GM18951 (cell line): ENCODE results near the gene ROR2.

Source experiments
- POLR2A ChIP-seq: IDR thresholded peaks from 4 replicates; pipeline ENCODE4 v1.6.1; 2011; ENCODE audit warnings: mild to moderate bottlenecking; ENCODE audit not compliant: insufficient read length, insufficient read depth; ENCODE audit errors: extremely low read depth
- in situ Hi-C: fragments of 300-500 bp; cut with MboI; formaldehyde crosslinking; loops from one replicate; pipeline ENCODE4 v1.12.0; 2022; ENCODE audit warnings: low sequenced_read_pairs, mixed read lengths, inconsistent platforms; ENCODE audit not compliant: unreplicated experiment

ROR2 gene

DNA sequence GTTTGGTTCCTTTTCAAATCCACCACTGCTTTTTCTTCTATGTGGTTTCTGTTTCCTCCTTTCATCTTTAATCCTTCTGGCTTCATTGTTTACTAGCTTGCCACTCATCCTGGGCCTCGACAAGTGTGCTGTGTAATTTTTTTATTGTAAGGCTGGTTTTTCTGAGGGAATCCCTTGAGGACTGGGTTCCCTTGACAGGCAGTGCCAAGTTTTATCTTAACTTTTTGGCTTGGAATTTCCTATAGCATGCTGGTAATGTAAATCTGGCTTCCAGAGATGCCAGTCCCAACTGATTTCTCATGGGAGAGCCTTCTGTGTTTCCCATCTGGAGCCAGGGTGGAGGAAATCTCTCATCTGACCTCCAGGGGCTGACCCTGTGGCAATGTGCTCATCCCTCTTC is 184.7 kb downstream of the ROR2 start:
- TF ChIP-seq POLR2A, result no peak
- in situ Hi-C loops, result no loop called here

DNA sequence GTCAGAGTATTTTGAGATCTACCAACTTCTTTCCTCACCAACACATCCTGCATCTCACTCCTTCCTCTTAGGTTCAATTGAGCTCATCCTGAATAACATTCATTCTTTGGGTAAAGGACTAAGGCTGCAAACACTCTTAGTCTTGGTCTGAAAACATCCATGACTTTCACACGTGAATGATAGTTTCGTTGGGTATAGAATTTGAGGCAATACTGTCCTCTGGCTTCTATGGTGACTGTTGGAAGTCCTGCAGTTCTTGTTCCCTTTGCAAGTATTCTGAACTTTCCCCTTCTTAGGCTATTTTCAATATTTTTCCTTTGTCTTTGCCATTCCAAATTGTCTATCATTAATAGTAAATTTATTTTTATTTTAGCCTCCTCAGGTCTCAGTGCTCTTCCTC is 185.4 kb downstream of the ROR2 start:
- in situ Hi-C loops, result no loop called here
- TF ChIP-seq POLR2A, result no peak

DNA sequence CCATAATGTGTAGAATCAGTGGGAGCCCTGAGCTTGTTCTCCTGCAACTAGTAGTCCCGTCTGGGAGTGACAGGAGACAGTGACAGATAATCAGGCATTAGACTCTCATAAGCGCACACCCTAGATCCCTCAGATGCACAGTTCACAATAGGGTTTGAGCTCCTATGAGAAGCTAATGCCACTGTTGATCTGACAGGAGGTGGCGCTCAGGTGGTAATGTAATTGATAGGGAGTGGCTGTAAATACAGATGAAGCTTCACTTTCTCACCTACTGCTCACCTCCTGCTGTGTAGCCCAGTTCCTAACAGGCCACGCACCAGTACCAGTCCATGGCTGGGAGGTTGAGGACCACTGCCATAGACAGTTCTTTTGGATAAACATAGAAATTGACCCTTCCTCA is 188.7 kb downstream of the ROR2 start:
- in situ Hi-C loops, result no loop called here
- TF ChIP-seq POLR2A, result no peak

DNA sequence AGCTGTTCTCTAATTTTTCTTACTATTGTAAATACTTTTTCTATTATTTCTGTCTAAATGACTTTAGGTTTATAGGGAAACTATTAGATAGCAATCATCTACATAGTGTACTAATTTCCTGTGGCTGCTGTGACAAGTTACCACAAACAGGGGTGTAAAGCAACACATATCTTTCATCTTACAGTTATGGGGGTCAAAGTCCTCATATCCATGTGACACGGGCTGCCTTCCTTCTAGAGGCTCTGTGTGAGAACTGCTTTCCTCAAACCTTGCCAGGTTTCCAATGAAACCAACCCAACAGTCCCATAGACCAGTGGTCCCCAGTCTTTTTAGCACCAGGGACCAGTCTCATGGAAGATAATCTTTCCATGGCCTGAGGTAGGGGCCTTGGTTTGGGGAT is 189.1 kb downstream of the ROR2 start:
- in situ Hi-C loops, result no loop called here
- no peak for TF ChIP-seq POLR2A

DNA sequence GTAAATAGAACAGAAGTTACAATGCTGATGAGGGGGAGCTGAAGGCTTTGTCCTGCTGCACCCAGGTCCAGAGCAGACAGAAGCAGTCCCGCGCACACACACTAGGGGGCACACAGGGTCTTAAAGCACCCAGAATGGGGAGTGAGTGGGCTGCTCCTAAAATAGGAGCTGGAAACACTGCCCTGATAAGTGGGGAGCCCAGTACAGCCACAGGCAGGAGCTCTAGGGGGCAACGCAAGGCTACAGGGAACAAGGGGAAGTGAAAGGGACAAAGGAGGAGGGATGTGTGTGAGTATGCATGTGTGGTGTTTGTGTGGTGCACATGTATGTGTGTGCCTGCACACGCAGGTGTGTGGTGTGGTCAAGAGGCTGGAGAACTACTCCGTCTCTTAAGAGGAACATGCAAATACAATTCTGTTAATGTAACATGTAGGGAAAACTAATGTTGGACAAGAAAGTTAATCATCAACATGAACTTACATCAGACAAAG is 191.5 kb downstream of the ROR2 start:
- in situ Hi-C loops, result no loop called here
- TF ChIP-seq POLR2A, result no peak

DNA sequence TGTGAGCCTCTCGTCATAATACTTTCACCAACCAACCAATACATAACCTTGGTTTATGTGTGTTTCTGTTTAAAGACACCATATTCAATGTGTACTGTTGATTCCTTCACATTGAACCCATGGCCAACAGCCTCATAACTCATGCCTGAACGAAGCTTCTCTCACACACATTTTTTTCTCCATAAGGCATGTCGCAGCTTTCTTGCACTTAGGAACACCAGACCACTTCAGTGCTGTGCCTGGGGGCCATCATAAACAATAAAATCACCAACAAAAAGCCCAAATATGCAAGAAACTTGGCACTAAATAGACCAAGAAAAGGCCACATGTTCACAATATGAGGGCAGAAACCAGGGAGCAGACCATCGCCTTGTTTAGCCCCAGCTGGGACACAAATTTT is 192.2 kb downstream of the ROR2 start:
- no peak for TF ChIP-seq POLR2A
- in situ Hi-C loops, result no loop called here

DNA sequence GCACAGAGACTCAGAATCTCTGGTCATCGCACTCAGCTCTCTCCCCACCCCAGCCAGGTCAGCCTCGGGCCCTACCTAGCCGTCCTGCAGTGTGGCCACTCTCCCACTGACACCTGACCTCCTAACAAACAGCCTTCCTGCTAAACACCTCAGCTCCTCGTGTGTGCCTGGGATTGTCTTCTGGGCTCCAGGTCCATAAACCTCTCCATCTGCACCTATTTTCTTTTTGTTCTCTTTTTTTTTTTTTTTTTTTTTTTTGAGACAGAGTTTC is 193.6 kb downstream of the ROR2 start:
- no peak for TF ChIP-seq POLR2A
- in situ Hi-C loops, result no loop called here

DNA sequence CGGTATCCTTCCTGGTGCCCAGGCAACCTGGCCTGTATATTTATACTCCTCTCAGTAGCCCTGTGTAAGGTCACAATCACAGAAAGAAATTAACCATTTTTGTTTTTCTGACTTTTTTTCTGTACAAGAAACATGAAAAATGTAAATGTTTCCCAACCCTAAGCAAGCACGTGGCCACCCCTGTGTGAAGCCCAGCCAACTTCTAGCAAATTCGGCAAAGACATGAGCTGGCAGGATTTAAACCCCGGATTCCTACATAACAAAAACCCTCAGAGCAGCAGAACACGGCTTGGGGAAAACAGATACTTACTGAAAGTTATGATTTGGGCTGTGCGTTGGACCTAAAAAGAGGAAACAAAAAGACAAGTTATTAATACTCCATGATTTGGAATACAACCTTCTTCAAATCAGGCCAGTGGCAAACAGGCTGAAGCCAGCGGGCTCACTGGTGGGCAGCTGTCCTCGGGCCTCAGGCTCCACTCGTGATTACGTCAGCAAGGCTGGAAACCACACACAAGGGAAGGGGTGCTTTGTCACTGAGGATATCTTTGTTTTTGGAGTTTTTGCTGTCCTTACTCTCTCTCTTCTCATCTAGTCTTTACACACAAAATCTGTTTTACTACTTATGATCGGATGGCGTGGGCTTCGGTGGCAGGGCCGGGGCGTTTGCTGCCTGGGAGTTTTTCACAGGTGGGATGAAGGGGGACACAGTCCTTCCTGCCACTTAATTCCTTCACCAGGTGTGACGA is 194.1 kb downstream of the ROR2 start:
- in situ Hi-C loops, result no loop called here
- no peak for TF ChIP-seq POLR2A

DNA sequence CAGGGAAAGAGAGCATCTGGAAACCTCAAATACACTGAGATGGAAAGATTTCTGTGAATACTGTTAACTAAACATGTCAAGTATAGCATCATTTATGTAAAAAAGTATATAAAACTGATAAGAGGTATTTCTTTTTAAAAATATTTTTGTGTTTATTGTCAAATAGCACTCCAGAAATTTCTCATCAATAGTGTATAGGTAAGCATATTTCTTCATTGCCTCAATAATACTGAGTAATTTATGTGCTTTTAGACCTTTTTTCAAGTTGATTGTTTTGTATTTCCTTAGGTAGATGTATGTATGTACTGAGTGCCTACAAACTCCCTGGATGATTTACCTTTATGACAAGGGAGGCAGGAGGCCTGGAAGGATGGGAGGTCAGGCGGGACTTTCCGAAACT is 196.3 kb downstream of the ROR2 start:
- no peak for TF ChIP-seq POLR2A
- in situ Hi-C loops, result no loop called here

DNA sequence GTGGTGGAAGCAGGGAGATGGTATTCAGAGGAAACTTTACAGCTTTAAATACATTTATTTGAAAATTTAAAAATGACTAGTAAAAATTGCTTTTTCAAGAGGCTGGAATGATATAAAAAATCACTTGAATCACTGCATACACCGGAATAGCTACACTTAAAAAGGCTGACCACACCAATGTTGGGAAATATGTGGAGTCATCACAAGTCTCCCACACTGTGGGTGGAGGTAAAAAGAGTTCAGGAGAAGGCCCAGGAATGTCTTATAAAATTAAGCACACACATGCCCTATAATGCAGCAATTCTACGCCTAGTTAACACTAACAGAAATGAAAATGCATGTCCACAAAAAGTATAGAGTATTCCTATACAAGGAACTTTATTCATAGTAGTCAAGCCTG is 198.1 kb downstream of the ROR2 start:
- TF ChIP-seq POLR2A, result no peak
- in situ Hi-C loops, result no loop called here

DNA sequence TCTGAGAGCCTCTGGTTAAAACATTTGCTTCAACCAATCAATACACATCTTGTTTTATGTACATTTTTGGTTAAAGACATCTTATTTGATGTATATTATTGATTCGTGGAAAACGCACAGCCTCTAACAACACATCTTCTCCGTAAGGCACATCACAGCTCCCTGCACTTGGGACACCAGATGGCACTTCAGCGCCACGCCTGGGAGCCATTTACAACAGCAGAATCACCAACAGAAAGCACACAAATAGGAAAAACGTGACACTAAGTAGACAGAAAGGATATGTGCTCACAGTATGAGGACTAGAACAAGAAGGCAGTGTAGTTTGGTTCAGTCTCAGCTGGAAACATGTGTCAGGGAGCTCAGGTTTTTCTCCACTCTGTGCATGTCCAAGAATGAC is 199.7 kb downstream of the ROR2 start:
- in situ Hi-C loops, result no loop called here
- no peak for TF ChIP-seq POLR2A

DNA sequence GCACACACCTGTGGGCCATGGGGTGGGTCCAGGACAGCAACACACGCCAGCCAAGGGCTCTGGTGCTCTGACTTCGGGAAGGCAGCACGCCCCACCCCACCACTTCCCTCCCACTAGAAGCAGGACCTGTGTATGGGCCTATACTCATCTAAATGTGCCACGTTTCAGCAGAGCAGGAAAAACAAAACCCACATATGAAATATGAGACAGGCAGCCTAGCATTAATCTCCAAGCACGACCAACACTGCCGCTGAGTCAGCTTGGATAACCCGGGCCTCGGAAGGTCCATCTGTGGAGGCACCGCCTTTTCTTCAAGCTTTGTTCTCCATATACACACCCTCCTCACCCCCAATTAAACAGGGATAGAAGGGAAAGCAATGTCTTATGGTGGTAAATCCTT is 203.1 kb downstream of the ROR2 start:
- in situ Hi-C loops, result no loop called here
- TF ChIP-seq POLR2A, result no peak

DNA sequence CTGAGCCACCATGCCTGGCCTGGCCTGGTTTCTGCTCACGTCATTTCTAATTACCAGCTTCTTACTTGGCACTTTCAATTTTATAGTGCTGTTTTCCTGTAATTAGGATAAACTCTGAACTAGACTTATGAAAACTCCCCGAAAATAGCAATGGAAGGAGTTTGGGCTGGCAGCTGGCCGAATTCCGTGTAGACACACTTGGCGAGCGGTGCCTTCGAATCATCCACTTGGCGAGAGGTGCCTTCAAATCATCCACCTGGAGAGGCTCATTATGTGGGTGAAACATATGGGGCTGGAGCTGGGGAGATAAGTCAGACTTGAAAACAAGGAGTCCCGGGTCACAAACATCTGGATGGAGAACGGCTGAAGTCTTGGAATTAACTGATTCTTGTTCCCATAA is 203.7 kb downstream of the ROR2 start:
- no peak for TF ChIP-seq POLR2A
- in situ Hi-C loops, result no loop called here

DNA sequence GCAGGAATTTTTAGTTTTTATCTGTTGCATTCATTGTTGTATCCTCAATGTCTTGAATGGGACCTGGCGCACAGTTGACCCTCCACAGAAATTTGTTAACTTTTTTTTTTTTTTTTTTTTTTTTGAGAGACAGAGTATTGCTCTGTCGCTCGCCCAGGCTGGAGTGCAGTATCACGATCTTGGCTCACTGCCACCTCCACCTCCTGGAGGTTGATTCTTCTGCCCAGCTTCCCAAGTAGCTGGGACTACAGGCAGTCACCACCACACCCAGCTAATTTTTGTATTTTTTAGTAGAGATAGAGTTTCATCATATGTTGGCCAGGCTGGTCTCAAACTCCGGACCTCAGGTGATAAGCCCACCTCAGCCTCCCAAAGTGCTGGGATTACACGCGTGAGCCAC is 205.9 kb downstream of the ROR2 start:
- TF ChIP-seq POLR2A, result no peak
- in situ Hi-C loops, result no loop called here

DNA sequence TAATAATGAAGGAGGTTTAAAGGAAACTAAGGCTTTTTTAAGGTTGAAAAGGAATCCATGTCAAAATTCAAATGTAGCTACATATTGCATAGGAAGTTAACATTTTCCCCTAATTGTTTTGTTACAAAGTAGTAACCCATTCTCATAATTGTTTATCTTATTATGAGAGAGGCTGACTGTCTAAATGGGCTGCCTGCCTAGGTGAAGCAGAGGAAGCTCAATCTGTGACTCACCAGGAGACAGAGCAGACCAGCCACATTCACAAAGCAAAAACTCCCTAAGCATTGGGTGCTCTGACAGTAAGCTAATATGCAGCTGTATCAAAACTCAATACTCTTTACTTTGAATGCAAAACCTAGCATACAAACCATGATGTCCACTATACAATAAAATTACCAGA is 208.5 kb downstream of the ROR2 start:
- in situ Hi-C loops, result no loop called here
- no peak for TF ChIP-seq POLR2A
